ENCODE data around the gene APH1B. TPM values are rescaled to one million over a fixed set of nuclear protein-coding genes. Genes with fewer than 3 reads are reported as not detected.

Gene APH1B
- total RNA-seq, 1 experiment from 2014 or later = 14.0 TPM

DNA sequence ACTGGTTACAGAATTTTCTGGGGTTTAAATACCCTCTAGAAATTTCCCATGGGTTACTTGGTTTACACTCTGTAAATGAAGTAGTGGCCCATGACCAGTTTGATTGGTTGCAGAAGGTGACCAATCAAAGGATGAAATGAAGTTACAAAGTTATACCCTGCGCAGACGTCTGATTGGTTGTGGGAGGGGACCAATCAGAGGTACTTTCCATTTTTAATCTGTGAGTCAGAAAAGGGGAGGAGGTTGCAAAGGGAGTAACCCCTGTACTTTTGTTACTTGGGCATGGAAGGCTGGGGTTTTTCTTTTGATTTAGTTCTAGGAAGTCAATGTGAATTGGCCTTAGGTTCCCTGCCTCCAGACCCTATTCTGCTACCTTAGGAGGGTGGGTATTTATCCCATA is 18.7 kb upstream of the APH1B start:
- intact Hi-C loops (cut with micrococcal nuclease; ENCODE audit: unreplicated experiment) = no loop called here
- no peaks in the 10 kb centered on the region for H3K27me3 ChIP-seq (ENCODE audit: control insufficient read depth, insufficient read depth, low read length)
- no peak for TF ChIP-seq TCF7L2 (IDR thresholded peaks at IDR 0.05; ENCODE audit: low read depth, low read length)
- no peak for TF ChIP-seq POLR2AphosphoS5 (IDR thresholded peaks at IDR 0.05; ENCODE audit: low read depth, low read length)
- no peak for TF ChIP-seq REST (IDR thresholded peaks at IDR 0.05; ENCODE audit: insufficient read depth in 1 of 2, low read depth in 2 of 2, low read length in 1 of 2)
- TF ChIP-seq, protein P1, sequence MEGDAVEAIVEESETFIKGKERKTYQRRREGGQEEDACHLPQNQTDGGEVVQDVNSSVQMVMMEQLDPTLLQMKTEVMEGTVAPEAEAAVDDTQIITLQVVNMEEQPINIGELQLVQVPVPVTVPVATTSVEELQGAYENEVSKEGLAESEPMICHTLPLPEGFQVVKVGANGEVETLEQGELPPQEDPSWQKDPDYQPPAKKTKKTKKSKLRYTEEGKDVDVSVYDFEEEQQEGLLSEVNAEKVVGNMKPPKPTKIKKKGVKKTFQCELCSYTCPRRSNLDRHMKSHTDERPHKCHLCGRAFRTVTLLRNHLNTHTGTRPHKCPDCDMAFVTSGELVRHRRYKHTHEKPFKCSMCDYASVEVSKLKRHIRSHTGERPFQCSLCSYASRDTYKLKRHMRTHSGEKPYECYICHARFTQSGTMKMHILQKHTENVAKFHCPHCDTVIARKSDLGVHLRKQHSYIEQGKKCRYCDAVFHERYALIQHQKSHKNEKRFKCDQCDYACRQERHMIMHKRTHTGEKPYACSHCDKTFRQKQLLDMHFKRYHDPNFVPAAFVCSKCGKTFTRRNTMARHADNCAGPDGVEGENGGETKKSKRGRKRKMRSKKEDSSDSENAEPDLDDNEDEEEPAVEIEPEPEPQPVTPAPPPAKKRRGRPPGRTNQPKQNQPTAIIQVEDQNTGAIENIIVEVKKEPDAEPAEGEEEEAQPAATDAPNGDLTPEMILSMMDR (IDR thresholded peaks at IDR 0.05) = no peak
- no peak for TF ChIP-seq SIN3A (IDR thresholded peaks at IDR 0.05; ENCODE audit: borderline replicate concordance, insufficient read depth, low read depth, low read length)
- H3K4me1 ChIP-seq (ENCODE audit: control insufficient read depth, insufficient read depth, low read length) = peaks cover 5% of the 10 kb centered on the region; the same call in 1 of the 2 replicates
- CTCF ChIA-PET = no interaction called here
- no peaks in the 10 kb centered on the region for H3K9me3 ChIP-seq (ENCODE audit: control insufficient read depth, insufficient read depth, low read depth, low read length)
- DNase-seq (ENCODE audit: low read depth, low spot score) (no peak), ATAC-seq (no peak)
- POLR2A ChIA-PET = interaction anchor here (0.7 kb wide), 1 partner anchor 9 kb away, joined by 3 read pairs; no protein-coding TSS in a partner anchor
- in situ Hi-C loops (cut with HindIII; ENCODE audit: low pct_unique_long_range_greater_than_20kb, low sequenced_read_pairs) = no loop called here
- no peaks in the 10 kb centered on the region; the same call in 1 of the 2 replicates for H3K36me3 ChIP-seq (ENCODE audit: control insufficient read depth, insufficient read depth, low read length)
- no peak overlapping the region for H3K4me3 ChIP-seq (ENCODE audit: low read depth in 2 of 2, low read length in 2 of 2)
- BruUV-seq (replicated peaks) = no TSS peak
- H3K27ac ChIP-seq (ENCODE audit: low read length) = no peak overlapping the region

GRCh38 chr15:63260791-63261190 is 16.6 kb upstream of the APH1B start:
- H3K4me3 ChIP-seq (ENCODE audit: low read depth in 2 of 2, low read length in 2 of 2) = no peak overlapping the region
- H3K27me3 ChIP-seq (ENCODE audit: control insufficient read depth, insufficient read depth, low read length) = no peaks in the 10 kb centered on the region
- H3K9me3 ChIP-seq (ENCODE audit: control insufficient read depth, insufficient read depth, low read depth, low read length) = no peaks in the 10 kb centered on the region
- POLR2A ChIA-PET = interaction anchor here (0.6 kb wide), 1 partner anchor 376 kb away, joined by 3 read pairs; no protein-coding TSS in a partner anchor
- CTCF ChIA-PET = interaction anchor here (0.7 kb wide), 1 partner anchor 33 kb away, joined by 3 read pairs; no protein-coding TSS in a partner anchor
- in situ Hi-C loops (cut with HindIII; ENCODE audit: low pct_unique_long_range_greater_than_20kb, low sequenced_read_pairs) (no loop called here), intact Hi-C loops (cut with micrococcal nuclease; ENCODE audit: unreplicated experiment) (no loop called here)
- TF ChIP-seq TCF7L2 (IDR thresholded peaks at IDR 0.05; ENCODE audit: low read depth, low read length) = no peak
- TF ChIP-seq REST (IDR thresholded peaks at IDR 0.05; ENCODE audit: insufficient read depth in 1 of 2, low read depth in 2 of 2, low read length in 1 of 2) = no peak
- TF ChIP-seq, protein P1 (IDR thresholded peaks at IDR 0.05) = no peak
- no peak for TF ChIP-seq SIN3A (IDR thresholded peaks at IDR 0.05; ENCODE audit: borderline replicate concordance, insufficient read depth, low read depth, low read length)
- no peak for TF ChIP-seq POLR2AphosphoS5 (IDR thresholded peaks at IDR 0.05; ENCODE audit: low read depth, low read length)
- no peaks in the 10 kb centered on the region; the same call in 1 of the 2 replicates for H3K36me3 ChIP-seq (ENCODE audit: control insufficient read depth, insufficient read depth, low read length)
- DNase-seq (ENCODE audit: low read depth, low spot score) (no peak), ATAC-seq (no peak)
- no TSS peak for BruUV-seq (replicated peaks)
- peaks cover 5% of the 10 kb centered on the region; the same call in 1 of the 2 replicates for H3K4me1 ChIP-seq (ENCODE audit: control insufficient read depth, insufficient read depth, low read length)
- no peak overlapping the region for H3K27ac ChIP-seq (ENCODE audit: low read length)

Data from Panc1 (cell line).